NCI-H1092 (cell line): ENCODE data around the gene PKNOX2.

Source experiments
- DNase-seq: peaks from one replicate; lab custom pipeline; 2025; lab: John Stamatoyannopoulos, UW

Gene PKNOX2

DNA sequence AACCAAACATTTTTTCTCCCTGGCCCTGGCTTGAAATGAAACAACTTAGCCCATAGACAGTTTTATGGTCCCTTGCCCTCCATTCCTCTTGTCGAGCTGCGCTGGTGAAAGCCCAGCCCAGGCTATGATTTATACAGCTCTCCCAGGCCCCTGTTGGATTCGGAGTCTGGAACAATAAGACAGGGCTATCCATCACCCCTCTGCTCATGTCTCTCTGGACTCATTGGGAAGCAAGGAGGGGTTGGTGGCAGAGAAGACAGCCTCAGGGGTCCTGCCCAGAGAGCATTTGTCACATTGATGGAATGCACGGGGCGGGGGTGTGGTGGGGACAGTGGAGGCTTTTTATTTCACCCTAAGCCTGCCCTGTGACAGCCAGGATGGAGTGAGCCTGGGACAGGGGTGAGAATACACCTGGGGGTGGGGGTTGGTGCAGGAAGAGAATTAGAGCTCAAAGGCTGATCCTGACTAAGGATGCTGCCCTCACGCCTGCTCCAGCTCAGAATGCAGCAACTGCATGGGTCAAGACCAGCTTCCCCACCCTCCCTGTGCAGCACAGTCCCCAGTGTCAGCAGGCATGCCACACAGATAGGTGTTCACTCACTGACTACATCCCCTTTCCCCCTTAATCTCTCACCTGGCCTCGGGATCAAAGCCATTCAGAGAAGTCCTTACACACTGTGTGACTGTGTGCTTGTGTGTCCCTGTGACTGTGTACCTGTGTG lies 10.0 kb upstream of the PKNOX2 start:
- no peak for DNase-seq

- no peak for DNase-seq
These were observed 9.5 kb upstream of the PKNOX2 start for GRCh38 chr11:125155100-125155444.

GRCh38 chr11:125155767-125156166 lies 8.8 kb upstream of the PKNOX2 start:
- DNase-seq, result no peak

DNA sequence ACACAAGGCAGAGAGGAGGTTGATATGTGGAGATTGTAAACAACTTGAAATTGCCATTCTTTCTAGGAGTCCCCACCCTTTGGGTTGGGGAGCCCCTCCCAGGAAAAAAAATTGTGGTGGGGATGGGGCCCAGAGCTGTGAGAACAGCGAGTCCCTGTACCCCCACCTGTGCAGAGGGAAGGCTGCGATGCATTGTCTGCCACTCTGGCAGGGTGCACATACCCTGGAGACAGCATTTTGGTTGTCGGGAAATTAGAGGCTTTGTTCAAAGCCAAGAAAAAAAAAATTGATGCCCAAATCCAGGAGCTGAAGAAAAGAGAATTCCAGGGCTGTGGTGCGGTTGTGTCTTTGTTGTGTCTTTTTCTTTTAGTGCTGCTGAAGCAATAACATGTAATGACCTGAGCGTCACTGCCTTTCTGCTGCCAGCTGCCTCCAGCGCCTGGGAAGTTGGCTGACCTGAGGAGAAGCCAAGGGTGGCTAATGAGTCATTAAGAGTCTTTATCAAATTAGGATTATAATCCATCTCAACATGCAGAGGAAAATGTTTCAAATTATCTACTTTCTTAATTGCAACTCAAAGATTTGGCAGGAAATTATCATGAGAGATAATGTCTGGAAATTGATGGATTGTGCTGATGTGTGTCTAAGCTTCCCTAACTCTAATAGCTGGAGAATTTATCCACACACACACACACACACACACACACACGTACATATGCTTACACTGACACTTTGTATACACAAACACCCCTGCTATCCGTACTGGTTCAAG lies 8.0 kb upstream of the PKNOX2 start:
- no peak for DNase-seq

- DNase-seq, result no peak
These were observed 7.3 kb upstream of the PKNOX2 start for GRCh38 chr11:125157118-125157733.

GRCh38 chr11:125157953-125158680 lies 6.4 kb upstream of the PKNOX2 start:
- no peak for DNase-seq

DNA sequence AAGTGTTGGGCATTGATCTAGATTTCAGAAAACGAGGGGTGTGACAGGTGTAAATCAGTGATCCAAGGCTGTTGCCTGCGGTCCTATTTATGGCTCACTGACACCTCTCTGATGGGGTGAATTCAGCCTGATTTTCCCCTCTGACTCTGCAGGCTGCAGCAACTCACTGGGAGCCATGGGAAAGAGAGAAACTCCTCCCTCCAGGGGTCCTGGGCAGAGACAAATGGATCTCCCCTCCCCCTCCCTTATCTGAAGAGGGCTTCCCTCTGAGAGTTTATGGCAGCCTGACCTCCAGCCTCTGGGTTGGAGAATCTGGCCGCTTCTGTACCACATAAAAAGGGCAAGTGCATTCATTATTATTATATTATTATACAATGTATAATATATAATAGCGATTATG lies 1.8 kb upstream of the PKNOX2 start:
- DNase-seq, result no peak

DNA sequence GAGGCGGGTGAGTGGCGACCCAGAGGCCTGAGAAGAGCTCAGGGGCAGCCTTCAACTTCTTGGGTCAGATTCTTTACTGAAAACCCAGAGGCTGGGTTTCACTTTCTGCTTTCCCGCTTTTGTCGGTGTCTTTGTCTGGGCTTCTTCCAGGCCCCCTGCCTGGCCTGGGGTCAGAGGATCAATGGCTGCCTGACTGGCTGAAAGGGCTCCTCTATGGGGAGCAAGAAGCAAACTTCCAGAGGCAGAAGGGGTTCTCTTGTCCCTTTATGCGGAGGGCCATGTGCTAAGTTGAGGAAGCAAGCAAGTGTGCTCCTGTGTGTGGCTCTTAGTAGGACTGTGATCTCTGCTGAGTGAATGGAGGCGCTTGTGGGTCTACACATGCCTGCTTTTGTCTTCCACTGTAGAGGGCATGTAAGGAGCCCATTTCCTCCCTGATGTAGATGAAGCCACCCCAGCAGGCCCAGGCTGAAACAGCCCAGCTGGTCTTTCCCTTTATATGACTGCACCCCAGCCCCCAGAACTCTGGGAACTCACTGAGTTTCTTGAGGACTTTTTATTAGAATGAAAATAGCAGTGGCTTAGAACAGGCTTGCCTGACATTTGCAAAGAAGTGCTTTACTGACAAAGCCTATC lies 1.0 kb upstream of the PKNOX2 start:
- no peak for DNase-seq

DNA sequence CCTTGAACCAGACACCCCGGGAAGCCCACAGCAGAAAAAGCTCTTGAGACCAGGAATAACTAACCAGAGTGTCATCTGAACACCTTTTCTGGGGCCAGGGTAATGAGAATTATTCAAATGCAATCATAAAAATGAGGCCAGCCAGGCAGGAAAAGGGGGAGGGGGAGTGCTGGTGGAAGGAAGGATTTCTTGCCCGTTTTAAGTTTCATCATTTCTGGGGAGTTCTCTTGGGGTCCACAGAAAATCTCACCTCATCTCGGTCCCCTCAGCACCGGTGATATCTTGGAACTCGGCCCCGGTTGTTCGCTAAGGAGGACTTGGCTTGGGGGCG lies 495 bp upstream of the PKNOX2 start:
- no peak for DNase-seq

- peak; percentile 31 for DNase-seq
These were observed 726 bp downstream of the PKNOX2 start for GRCh38 chr11:125165111-125165842.

GRCh38 chr11:125165843-125166763 lies 1.6 kb downstream of the PKNOX2 start:
- no peak for DNase-seq

GRCh38 chr11:125166764-125167291 lies 2.3 kb downstream of the PKNOX2 start:
- no peak for DNase-seq

DNA sequence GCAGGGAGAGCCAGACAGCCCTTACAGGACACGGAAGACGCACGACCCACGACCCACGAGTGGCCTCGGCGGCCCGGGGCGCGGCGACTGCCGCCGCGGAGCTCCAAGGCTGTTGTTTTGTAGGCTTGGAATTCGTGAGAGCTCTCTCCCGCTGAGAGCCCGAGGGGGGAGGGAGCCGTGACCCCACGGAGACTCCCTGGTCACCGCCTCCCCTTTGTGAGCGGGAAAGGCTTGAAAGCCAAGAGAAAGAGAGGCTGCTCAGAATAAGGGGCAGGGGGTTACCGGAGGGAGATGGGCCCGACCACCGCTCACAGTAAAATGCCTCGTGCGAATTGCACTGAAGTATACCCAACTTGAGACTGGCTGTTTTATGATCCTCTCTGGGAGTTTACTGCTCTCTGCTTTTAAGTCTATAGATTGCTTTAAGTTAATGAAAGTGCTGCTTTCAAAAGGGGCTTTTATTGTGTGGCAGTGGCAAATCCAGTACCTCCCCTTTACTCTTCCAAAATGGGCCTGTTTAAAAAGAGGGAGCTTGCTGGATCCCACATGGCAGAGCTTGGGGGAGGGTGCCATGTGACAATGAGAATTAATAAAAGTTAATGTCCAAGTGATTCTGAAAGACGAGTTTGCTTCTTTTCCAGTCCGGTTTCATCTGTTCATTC lies 2.9 kb downstream of the PKNOX2 start:
- DNase-seq, result no peak

DNA sequence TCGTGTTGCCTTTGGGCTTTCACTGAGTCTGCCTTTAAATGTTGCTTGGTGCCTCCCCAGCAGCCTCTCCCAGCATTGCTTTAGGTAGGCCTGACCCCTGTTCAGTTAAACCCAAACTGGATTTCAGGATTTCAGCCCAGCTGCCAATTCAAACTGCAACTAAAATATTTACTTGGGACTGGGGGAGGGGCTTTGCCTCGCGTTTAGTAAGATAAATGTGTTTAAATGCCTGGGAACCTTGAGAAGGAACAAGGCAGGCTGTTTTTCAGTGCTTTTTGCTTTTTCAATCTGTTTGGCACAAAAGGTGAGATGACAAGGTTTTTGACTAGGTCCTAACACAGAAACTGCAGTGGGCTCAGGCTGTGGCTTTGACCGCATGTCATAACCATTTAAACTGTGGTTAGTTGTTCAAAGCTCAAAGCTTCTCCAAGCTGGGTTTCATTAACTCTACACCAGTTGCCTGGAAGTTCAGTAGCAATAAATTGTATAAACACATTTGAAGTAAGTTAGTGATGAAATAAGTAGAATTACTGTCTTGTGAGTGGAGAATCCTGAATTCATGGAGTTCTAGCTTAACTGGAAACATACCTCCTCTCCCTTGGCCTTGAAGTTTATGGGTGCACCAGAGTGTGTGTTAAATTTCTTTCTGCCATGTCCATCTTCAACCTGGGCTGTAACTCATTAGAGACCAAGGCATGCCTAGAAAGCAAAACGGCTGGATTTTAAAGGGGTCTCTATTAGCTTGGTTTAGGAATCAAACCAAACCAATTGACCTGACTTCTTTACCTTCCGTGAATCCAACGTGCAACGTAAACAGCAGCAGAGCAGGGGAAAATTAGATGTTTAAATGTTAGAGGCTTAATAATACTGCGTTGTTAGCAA lies 3.6 kb downstream of the PKNOX2 start:
- no peak for DNase-seq

DNA sequence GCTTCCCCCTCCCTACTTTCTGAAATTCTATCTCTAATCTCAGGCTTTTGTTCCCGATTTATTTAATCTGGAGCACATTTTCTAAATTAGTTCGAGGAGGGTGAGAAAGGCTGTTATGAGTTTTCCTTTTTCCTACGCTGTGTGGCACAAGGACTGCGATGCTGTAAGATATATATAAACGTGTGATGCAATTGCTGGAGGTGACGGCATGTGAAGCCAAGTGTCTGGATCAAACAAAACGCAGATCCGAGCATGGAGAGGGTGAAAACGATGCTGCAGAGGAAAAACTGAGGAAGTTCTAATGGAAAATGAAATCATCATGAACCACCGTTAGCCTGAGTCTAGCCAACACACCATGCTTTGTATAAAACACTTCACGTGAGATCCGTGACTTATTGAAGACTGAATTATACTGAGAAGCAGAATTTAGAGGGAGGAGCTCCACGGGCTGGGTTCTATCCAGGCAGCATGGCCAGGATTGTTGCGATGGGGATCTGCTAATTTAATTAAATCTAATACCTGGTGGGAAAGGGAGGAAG lies 4.4 kb downstream of the PKNOX2 start:
- no peak for DNase-seq

DNA sequence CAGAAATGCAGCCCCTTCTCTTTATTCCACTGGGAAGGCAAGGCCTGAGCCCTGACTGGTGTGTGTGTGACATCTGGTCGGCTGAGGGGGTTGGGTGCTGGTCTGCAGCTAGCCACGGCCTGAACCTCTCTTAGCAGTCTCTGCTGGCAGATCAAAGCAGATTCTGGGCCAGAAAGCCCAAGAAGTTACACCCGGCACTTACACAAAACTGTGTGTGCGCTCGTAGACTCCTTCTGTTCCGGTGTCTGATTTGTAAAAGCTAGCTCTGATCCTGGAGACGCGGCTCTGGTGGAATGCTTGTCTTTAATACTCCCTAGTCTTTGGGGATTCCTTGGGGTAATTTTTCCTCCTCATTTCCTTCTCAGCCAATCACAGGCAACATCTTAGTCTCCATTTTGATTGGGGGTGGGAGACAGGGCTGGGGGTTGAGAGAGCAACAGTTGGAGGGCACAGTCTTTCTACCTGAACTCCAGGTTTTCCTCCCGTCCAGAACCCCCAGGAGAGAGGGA lies 5.5 kb downstream of the PKNOX2 start:
- DNase-seq, result no peak

- DNase-seq, result no peak
These were observed 6.0 kb downstream of the PKNOX2 start for GRCh38 chr11:125170510-125171031.

DNA sequence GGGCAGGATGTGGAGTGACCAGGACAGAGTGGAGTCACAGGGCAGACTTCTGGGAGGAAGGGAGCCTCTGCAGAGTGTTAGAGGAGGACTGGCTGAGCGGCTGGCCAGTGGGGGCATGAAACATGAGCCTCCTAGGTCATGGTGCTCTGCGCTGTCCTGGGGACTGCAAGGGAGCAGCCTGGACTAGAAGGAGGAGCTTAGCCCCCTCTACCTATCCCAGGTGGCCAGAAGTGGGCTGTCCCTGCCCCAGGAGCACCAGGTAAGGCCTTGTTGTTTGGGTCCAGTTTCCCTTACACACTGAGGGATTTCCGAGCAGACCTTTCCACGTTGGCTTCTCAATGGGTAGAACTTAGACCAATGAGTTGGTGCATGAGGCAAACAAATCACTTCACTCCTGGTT lies 7.4 kb downstream of the PKNOX2 start:
- no peak for DNase-seq
